Neural cell (in vitro differentiated cells): Measurements from ENCODE around the gene DNAJC7. TPM values are rescaled to one million over a fixed set of nuclear protein-coding genes. Genes with fewer than 3 reads are reported as not detected.

Experiments used
- H2AFZ ChIP-seq: fragments of 200-600, 300-800 bp; sonication (generic), shearing (Covaris generic); 2 replicates; pipeline ENCODE4 v1.6.0; 2014; ENCODE audit warnings: low read depth, mild to moderate bottlenecking, antibody characterized with exemption, low read length, moderate library complexity
- H3F3A ChIP-seq: fragments of 200-600 bp; shearing (Covaris generic); 2 replicates; pipeline ENCODE4 v1.6.1; 2016; ENCODE audit warnings: mild to moderate bottlenecking, moderate library complexity, mixed read lengths, antibody characterized with exemption, low read length; ENCODE audit not compliant: insufficient read depth, poor library complexity, severe bottlenecking
- H3K27ac ChIP-seq: fragments of 200-600, 300-800 bp; sonication (generic), shearing (Covaris generic); 2 replicates; pipeline ENCODE4 v1.5.1; 2014; ENCODE audit warnings: mild to moderate bottlenecking, low read length, moderate library complexity
- H3K27me3 ChIP-seq: fragments of 300-800, 200-600 bp; sonication (generic), shearing (Covaris generic); 2 replicates; pipeline ENCODE4 v1.6.0; 2014; ENCODE audit warnings: mild to moderate bottlenecking, low read depth, low read length, moderate library complexity; ENCODE audit not compliant: insufficient read depth
- H3K36me3 ChIP-seq: fragments of 300-800, 200-600 bp; sonication (generic), shearing (Covaris generic); 2 replicates; pipeline ENCODE4 v1.5.1; 2014; ENCODE audit warnings: mild to moderate bottlenecking, antibody characterized with exemption, low read length, moderate library complexity; ENCODE audit not compliant: insufficient read depth
- H3K4me2 ChIP-seq: fragments of 300-800, 200-600 bp; sonication (generic), shearing (Covaris generic); 2 replicates; pipeline ENCODE4 v1.6.0; 2014; ENCODE audit warnings: mild to moderate bottlenecking, low read length
- H3K4me3 ChIP-seq: fragments of 300-800, 200-600 bp; sonication (generic), shearing (Covaris generic); 2 replicates; pipeline ENCODE4 v1.5.1; 2014; ENCODE audit warnings: mild to moderate bottlenecking, low read length, moderate library complexity
- H3K79me2 ChIP-seq: fragments of 200-600 bp; shearing (Covaris generic); replicated peaks from 2 replicates; pipeline ENCODE4 v1.6.0; 2014; ENCODE audit warnings: mild to moderate bottlenecking, low read length, moderate library complexity; ENCODE audit not compliant: insufficient read depth
- H3K9ac ChIP-seq: fragments of 300-800, 200-600 bp; sonication (generic), shearing (Covaris generic); 2 replicates; pipeline ENCODE4 v1.6.1; 2016; ENCODE audit warnings: mild to moderate bottlenecking, low read length, mixed read lengths
- H3K9me2 ChIP-seq: fragments of 200-600 bp; shearing (Covaris generic); 2 replicates; pipeline ENCODE4 v1.6.1; 2016; ENCODE audit warnings: mild to moderate bottlenecking, low read length, mixed read lengths; ENCODE audit not compliant: insufficient read depth
- H3K9me3 ChIP-seq: fragments of 200-600, 300-800 bp; sonication (generic), shearing (Covaris generic); 2 replicates; pipeline ENCODE4 v1.6.1; 2016; ENCODE audit warnings: mild to moderate bottlenecking, mixed run types, low read length, moderate library complexity, mixed read lengths
- H4K20me1 ChIP-seq: fragments of 200-600 bp; shearing (Covaris generic); 2 replicates; pipeline ENCODE4 v1.6.1; 2016; ENCODE audit warnings: mild to moderate bottlenecking, mixed run types; ENCODE audit not compliant: insufficient read depth
- CTCF ChIP-seq: fragments of 450-650 bp; IDR thresholded peaks from 2 replicates; pipeline ENCODE4 v1.5.1; 2014; ENCODE audit warnings: antibody characterized with exemption, mild to moderate bottlenecking, moderate library complexity; ENCODE audit not compliant: poor library complexity, severe bottlenecking
- EP300 ChIP-seq: fragments of 450-650 bp; conservative IDR thresholded peaks from 2 replicates; pipeline ENCODE4 v1.6.1; 2014; ENCODE audit warnings: antibody characterized with exemption, mild to moderate bottlenecking, moderate library complexity; ENCODE audit not compliant: poor library complexity, severe bottlenecking
- EZH2 ChIP-seq: fragments of 200-600, 300-800 bp; shearing (Covaris generic), sonication (generic); IDR thresholded peaks from 2 replicates; pipeline ENCODE4 v1.6.1; 2014; ENCODE audit warnings: antibody characterized with exemption, low read length, borderline replicate concordance, mild to moderate bottlenecking; ENCODE audit not compliant: insufficient read depth, poor library complexity, severe bottlenecking
- MXI1 ChIP-seq: fragments of 450-650 bp; conservative IDR thresholded peaks from 2 replicates; pipeline ENCODE4 v1.6.1; 2014; ENCODE audit warnings: antibody characterized with exemption, mild to moderate bottlenecking; ENCODE audit not compliant: poor library complexity, severe bottlenecking
- POLR2AphosphoS5 ChIP-seq: IDR thresholded peaks from 2 replicates; pipeline ENCODE4 v1.6.1; 2012
- RAD21 ChIP-seq: fragments of 450-650 bp; conservative IDR thresholded peaks from 2 replicates; pipeline ENCODE4 v1.6.1; 2014; ENCODE audit warnings: antibody characterized with exemption, mild to moderate bottlenecking, moderate library complexity
- REST ChIP-seq: IDR thresholded peaks from 2 replicates; pipeline ENCODE4 v1.6.1; 2012; ENCODE audit warnings: borderline replicate concordance
- SMC3 ChIP-seq: fragments of 450-650 bp; conservative IDR thresholded peaks from 2 replicates; pipeline ENCODE4 v1.6.1; 2014; ENCODE audit warnings: antibody characterized with exemption, mild to moderate bottlenecking, moderate library complexity; ENCODE audit not compliant: poor library complexity
- TAF1 ChIP-seq: IDR thresholded peaks from 2 replicates; pipeline ENCODE4 v1.6.1; 2012; ENCODE audit warnings: low read depth
- polyA plus RNA-seq: library from polyadenylated mRNA; depleted of rRNA; stranded (reverse); fragments of >200 nt; gene quantifications from 2 replicates; pipeline ENCODE4 v1.2.3, GENCODE V29; 2014

Gene DNAJC7
- polyA plus RNA-seq, 1 donor from 2014 or later, result 126 TPM

GRCh38 chr17:42047343-42047742 is 30.1 kb upstream of the DNAJC7 start:
- no peaks in the 10 kb centered on the region for H3K9me3 ChIP-seq
- no peak overlapping the region for H3K4me3 ChIP-seq
- no peak overlapping the region for H3K27ac ChIP-seq
- no peaks in the 10 kb centered on the region for H3F3A ChIP-seq
- H3K27me3 ChIP-seq, result peaks cover 4% of the 10 kb centered on the region
- H2AFZ ChIP-seq, result no peak overlapping the region
- H4K20me1 ChIP-seq, result no peaks in the 10 kb centered on the region
- no peak overlapping the region for H3K4me2 ChIP-seq
- H3K9ac ChIP-seq, result no peak overlapping the region
- H3K9me2 ChIP-seq, result no peaks in the 10 kb centered on the region
- H3K79me2 ChIP-seq, result no peaks in the 10 kb centered on the region
- H3K36me3 ChIP-seq, result no peaks in the 10 kb centered on the region
- TF ChIP-seq EZH2 (no peak), MXI1 (no peak), POLR2AphosphoS5 (no peak), RAD21 (no peak), EP300 (no peak), TAF1 (no peak), CTCF (no peak), SMC3 (no peak), REST (no peak)

GRCh38 chr17:42045719-42046118 is 28.5 kb upstream of the DNAJC7 start:
- no peak for TF ChIP-seq EZH2
- TF ChIP-seq REST, result no peak
- no peak for TF ChIP-seq EP300
- TF ChIP-seq CTCF, result no peak
- no peak for TF ChIP-seq TAF1
- TF ChIP-seq RAD21, result no peak
- no peak for TF ChIP-seq MXI1
- no peak for TF ChIP-seq POLR2AphosphoS5
- TF ChIP-seq SMC3, result no peak
- Histone ChIP-seq H3K4me2 (no peak overlapping the region), H3K27me3 (peaks cover under 1% of the 10 kb centered on the region), H3K4me3 (no peak overlapping the region), H3K9me2 (no peaks in the 10 kb centered on the region), H3K9ac (no peak overlapping the region), H3K79me2 (no peaks in the 10 kb centered on the region), H3K27ac (no peak overlapping the region), H3K36me3 (no peaks in the 10 kb centered on the region), H3K9me3 (no peaks in the 10 kb centered on the region), H4K20me1 (no peaks in the 10 kb centered on the region), H2AFZ (no peak overlapping the region), H3F3A (no peaks in the 10 kb centered on the region)
